Inflammatory macrophage (primary cell): ENCODE measurements around the gene UQCR11.
A peak's percentile ranks its signal among the peaks of the same experiment; 100 is the strongest.

ENCODE experiments used
- DNase-seq, 2 donors: peaks; one replicate each; pipeline ENCODE4 v3.0.0-alpha.2; 2020 to 2022

The UQCR11 gene

GRCh38 chr19:1613808-1614570 is 8.7 kb upstream of the UQCR11 start:
- DNase-seq, result no peak

- no peak for DNase-seq
These were observed 7.9 kb upstream of the UQCR11 start for GRCh38 chr19:1613146-1613545.

DNA sequence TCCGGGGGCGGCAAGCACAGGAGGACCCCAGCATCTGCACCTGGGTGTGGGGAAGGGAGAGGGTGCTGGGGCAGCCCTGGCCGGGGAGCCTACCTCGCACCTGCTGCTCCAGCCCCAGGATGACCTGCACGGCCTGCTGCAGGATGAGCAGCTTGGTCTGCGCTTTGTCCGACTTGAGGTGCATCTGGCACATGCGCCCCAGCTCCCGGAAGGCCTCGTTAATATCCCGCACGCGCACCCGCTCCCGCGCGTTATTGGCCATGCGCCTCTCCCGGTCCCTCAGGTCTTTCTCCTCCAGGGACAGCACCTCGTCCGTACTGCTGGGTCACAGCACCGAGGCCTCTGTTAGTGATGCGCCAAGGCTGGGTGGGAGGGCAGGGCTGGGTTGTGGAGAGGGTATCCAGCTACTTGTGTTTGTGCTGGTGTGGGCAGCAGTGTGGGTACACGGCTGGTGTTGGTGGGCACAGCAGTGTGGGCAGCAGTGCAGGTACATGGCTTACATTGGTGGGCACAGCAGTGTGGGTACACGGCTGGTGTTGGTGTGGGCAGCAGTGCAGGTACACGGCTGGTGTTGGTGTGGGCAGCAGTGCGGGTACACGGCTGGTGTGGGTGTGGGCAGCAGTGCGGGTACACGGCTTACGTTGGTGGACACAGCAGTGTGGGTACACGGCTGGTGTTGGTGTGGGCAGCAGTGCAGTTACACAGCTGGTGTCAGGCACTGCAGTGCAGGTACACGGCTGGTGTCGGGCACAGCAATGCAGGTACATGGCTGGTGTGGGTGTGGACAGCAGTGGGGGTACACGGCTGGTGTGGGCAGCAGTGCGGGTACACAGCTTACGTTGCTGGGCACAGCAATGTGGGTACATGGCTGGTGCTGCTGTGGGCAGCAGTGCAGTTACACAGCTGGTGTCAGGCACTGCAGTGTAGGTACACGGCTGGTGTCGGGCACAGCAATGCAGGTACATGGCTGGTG is 7.1 kb upstream of the UQCR11 start:
- DNase-seq, result no peak

GRCh38 chr19:1611353-1611752 is 6.1 kb upstream of the UQCR11 start:
- DNase-seq, result no peak

- no peak for DNase-seq
These were observed 5.3 kb upstream of the UQCR11 start for GRCh38 chr19:1610579-1610978.

GRCh38 chr19:1609680-1610474 is 4.6 kb upstream of the UQCR11 start:
- DNase-seq, result no peak

DNA sequence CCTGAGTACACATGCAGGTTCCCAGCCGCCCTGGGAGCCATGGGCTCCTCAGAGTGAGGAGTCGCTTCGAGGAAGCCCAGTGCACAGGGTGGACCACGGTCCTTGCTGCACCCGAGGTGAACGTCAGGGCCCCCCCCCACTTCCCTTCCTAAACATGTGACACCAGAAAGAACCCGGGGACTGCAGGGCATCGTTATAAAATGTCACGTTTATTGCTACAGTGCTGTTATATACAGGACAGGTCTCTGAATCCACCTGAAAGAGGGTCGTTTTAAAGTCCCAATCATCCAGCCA is 3.8 kb upstream of the UQCR11 start:
- no peak for DNase-seq

DNA sequence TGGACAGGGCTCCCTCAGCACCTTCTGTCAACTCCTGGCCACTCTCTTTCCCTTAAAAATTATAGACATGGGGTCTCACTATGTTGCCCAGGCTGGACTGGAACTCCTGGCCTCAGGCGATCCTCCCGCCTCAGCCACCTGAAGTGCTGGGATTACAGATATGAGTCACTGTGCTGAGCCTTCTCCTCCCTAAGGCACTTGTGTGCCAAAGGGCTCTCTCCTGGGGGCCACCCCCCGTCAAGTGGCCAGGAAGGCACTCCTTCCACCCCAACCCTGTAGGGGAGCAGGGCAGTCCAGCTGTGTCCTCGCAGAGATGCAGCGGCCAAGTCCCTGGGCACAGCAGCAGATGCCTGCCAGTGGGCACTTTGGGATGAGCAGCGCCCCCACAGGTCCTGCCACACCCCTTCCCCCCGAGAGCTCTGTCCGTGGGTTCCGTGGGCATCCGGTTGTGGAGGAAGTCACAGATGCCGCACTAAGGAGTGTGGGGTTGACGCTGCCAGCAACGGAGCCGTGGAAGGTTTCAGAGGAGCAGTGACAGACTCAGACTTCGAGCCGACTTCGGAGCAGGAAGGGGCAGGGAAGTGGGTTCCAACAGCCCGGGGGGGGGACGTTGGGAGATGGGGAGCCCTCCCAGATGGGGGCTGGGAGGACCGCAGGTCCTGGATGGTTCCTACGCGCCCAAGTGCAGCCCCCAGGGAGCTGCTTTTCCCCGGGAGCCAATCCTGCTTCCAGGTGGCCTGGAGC is 3.3 kb upstream of the UQCR11 start:
- peak in 1 of 2 donors; percentile 18 for DNase-seq

GRCh38 chr19:1606138-1606651 is 933 bp upstream of the UQCR11 start:
- peak in 1 of 2 donors; percentile 38 for DNase-seq

DNA sequence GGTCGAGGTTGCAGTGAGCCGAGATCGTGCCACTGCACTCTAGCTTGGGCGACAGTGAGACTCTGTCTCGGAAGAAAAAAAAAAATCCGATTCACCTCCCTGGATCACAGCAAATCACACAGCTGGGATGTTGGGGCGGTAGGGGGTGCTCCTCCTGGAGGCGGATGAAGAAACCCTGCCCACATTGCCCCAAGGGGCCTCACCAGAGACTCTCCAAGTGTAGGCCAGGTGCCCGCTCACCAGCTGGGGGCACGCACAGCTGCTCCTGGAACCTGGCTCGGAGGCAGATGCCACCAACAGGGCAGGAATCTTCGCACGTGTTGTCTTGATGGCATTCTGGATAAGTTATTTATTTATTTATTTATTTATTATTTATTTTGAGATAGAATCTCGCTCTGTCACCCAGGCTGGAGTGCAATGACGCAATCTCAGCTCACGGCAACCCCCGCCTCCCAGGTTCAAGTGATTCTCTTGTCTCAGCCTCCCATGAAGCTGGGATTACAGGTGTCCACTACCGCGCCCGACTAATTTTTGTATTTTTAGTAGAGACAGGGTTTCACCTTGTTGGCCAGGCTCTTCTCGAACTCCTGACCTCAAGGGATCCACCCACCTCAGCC is 3.1 kb downstream of the UQCR11 start:
- DNase-seq, result no peak

GRCh38 chr19:1601613-1602064 is 3.6 kb downstream of the UQCR11 start:
- peak; percentile 20 to 66 for DNase-seq

GRCh38 chr19:1599460-1599846 is 5.8 kb downstream of the UQCR11 start:
- DNase-seq, result no peak

DNA sequence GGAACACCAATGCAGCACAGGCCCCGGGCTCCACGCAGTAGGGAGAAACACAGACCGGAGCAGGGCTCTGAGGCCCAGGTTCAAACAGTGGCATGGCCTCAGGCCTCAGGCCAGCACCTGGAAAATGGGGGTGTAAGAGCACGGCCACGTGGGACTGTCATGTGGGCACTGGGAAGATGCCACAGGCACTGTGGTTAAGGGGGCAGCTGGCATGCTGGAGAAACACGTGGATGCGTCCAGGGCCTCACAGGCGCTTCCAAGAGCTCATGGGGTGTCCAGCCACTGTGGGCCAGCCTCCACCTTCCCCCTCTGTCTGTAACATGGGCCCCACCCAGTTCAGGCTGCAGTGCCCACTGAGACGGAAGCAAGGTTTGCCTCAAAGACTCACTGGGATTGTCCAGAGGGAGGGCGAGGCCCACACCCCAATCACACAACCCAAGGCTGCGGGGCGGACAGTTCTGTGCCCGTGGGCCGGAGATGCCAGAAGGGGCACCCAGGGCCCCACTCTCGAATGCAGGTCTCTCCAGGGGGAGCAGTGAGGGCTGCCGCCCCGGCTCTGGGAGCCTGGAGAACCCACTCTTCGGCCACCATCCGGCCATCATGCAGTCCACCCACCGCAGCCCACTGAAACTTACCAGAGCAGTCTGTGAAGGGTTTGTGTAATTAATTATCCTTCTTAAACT is 6.3 kb downstream of the UQCR11 start:
- no peak for DNase-seq

- no peak for DNase-seq
These were observed 11.8 kb downstream of the UQCR11 start for GRCh38 chr19:1593501-1593772.

DNA sequence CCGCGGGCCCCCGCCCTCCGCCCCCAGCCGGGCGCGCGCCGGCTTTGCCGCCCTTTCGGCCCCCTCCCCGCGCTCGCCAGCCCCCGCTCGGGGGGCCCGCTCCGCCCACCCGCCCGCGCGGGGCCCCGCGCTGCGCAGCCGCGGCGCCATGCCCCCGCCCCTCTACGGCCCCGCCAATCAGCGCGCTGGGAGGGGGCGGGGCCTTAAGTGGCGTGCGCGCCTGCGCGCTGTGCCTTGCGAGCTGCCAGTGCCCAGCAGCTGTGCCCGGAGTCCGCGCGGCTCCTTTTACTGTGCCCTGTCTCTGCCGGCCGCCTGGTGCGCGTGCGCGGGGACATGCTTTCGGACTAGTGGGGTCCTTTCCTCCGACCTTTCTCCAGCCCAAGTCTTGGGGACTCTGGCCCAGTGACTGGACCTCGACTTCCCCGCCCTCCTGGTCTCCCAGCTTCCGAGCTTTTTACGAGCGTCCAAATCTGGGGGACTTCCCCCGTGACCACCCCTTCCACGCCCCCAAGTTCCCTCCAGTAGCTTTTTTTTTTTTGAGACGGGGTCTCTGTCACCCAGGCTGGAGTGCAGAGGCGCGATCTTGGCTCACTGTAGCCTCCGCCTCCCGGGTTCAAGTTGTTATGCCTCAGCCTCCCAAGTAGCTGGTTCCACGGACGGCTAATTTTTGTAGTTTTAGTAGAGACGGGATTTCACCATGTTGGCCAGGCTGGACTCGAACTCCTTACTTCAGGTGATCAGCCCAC is 12.3 kb downstream of the UQCR11 start, which contains the start of gene MBD3:
TSS of gene MBD3 (minus strand) at position 111 of the 746 bp plus-strand sequence. CDS start 234 bp downstream, outside the sequence.
- DNase-seq, result peak; percentile 96 to 98

GRCh38 chr19:1592024-1592754 is 13.1 kb downstream of the UQCR11 start:
- DNase-seq, result peak; percentile 89 to 95

- DNase-seq, result no peak
These were observed 13.7 kb downstream of the UQCR11 start for GRCh38 chr19:1591421-1592023.

DNA sequence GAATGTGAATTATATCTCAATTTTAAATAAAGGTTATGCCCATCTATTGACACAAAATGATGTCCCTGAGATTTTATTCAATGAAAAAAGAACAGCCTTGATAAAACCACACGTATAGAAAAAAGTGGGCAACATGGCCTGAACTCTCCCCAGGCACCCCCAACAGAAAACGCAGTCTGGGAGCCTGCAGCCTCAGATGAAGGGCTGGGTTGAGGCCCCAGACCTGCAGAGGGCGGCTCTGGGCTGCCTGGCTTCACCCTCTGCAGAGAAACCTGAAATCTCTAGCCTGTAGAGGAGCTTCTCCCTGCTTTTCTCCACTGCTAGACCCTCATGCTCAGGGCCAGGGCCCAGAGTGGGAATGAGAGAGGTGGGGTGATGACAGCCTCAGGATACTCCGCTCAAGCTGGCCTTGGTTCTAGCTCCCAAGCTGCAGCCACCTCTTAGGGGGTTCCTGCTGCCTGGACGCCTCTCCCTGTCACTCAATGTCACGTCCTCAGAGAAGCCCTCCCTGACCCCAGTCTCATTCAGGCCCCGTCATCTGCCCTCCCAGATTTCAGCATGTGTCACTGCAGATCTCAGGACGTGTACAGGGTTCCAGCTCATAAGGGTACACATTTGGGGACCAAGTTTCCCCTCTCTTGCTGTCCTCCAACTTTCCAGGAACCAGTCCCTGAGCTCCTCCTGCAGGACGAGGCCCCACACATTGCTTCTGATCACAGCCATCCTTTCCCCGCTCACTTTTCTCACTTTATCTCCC is 14.4 kb downstream of the UQCR11 start:
- DNase-seq, result no peak
